ENCODE measurements around the gene CRYM. TPM values are rescaled to one million over a fixed set of nuclear protein-coding genes. Genes with fewer than 3 reads are reported as not detected.
"Not testable (repeated sequence)": the region's sequence is repeated elsewhere in the genome, so short reads cannot be mapped to it uniquely, and the experiment has no call there.

Gene CRYM
- total RNA-seq, 1 donor from 2014 or later = not detected

GRCh38 chr16:21301168-21301894 lies 23.2 kb upstream of the CRYM start:
- Mint-ChIP-seq H3K9me3 (no peaks in the 10 kb centered on the region), H3K4me3 (peak overlapping the region; percentile 88), H3K27ac (peak overlapping the region; percentile 65), H3K36me3 (ENCODE audit: low read depth) (no peaks in the 10 kb centered on the region), H3K4me1 (ENCODE audit: low read depth) (peaks cover 26% of the 10 kb centered on the region), H3K27me3 (ENCODE audit: insufficient read depth) (peaks cover 32% of the 10 kb centered on the region)
- intact Hi-C loops (cut with micrococcal nuclease) = loop anchor here (1.0 to 2.0 kb wide), 2 partner anchors 23 to 560 kb away; partner anchors contain the start of genes CRYM and THUMPD1
- peak; percentile 33 for DNase-seq (ENCODE audit: low spot score)

- peaks cover 26% of the 10 kb centered on the region for H3K4me1 Mint-ChIP-seq (ENCODE audit: low read depth)
- H3K4me3 Mint-ChIP-seq = peak overlapping the region; percentile 88
- peak overlapping the region; percentile 56 for H3K27ac Mint-ChIP-seq
- H3K36me3 Mint-ChIP-seq (ENCODE audit: low read depth) = no peaks in the 10 kb centered on the region
- intact Hi-C loops (cut with micrococcal nuclease) = loop anchor here (1.0 to 2.0 kb wide), 4 partner anchors 22 to 559 kb away; partner anchors contain the start of genes CRYM, LDAF1 and THUMPD1
- H3K9me3 Mint-ChIP-seq = no peaks in the 10 kb centered on the region
- DNase-seq (ENCODE audit: low spot score) = peak; percentile 42
- peaks cover 32% of the 10 kb centered on the region for H3K27me3 Mint-ChIP-seq (ENCODE audit: insufficient read depth)
Observed at GRCh38 chr16:21300309-21301167, 22.4 kb upstream of the CRYM start.

- DNase-seq (ENCODE audit: low spot score) = not testable (repeated sequence)
- peaks cover 49% of the 10 kb centered on the region for H3K27me3 Mint-ChIP-seq (ENCODE audit: insufficient read depth)
Observed at GRCh38 chr16:21289789-21290188, 11.7 kb upstream of the CRYM start.

GRCh38 chr16:21285314-21285713 lies 7.2 kb upstream of the CRYM start:
- Mint-ChIP-seq H3K36me3 (ENCODE audit: low read depth) (peaks cover 2% of the 10 kb centered on the region), H3K9me3 (peaks cover 4% of the 10 kb centered on the region), H3K27me3 (ENCODE audit: insufficient read depth) (peaks cover 49% of the 10 kb centered on the region), H3K4me1 (ENCODE audit: low read depth) (peaks cover 6% of the 10 kb centered on the region), H3K27ac (no peak overlapping the region), H3K4me3 (no peak overlapping the region)
- intact Hi-C loops (cut with micrococcal nuclease) = no loop called here
- DNase-seq (ENCODE audit: low spot score) = no peak

More at GRCh38 chr16:21289789-21290188, 11.7 kb upstream of the CRYM start:
- H3K36me3 Mint-ChIP-seq (ENCODE audit: low read depth); H3K4me1 Mint-ChIP-seq (ENCODE audit: low read depth); H3K27ac Mint-ChIP-seq; H3K4me3 Mint-ChIP-seq; intact Hi-C loops (cut with micrococcal nuclease); H3K9me3 Mint-ChIP-seq: not testable (repeated sequence)

GRCh38 chr16:21284414-21284813 lies 6.3 kb upstream of the CRYM start:
- intact Hi-C loops (cut with micrococcal nuclease) = no loop called here
- peaks cover 55% of the 10 kb centered on the region for H3K27me3 Mint-ChIP-seq (ENCODE audit: insufficient read depth)
- H3K4me3 Mint-ChIP-seq = peak overlapping the region; percentile 5
- peaks cover 2% of the 10 kb centered on the region for H3K36me3 Mint-ChIP-seq (ENCODE audit: low read depth)
- H3K27ac Mint-ChIP-seq = no peak overlapping the region
- H3K9me3 Mint-ChIP-seq = peaks cover 4% of the 10 kb centered on the region
- no peak for DNase-seq (ENCODE audit: low spot score)
- peaks cover 6% of the 10 kb centered on the region for H3K4me1 Mint-ChIP-seq (ENCODE audit: low read depth)

- H3K4me1 Mint-ChIP-seq (ENCODE audit: low read depth) = peaks cover 6% of the 10 kb centered on the region
- no peak for DNase-seq (ENCODE audit: low spot score)
- H3K4me3 Mint-ChIP-seq = no peak overlapping the region
- H3K27me3 Mint-ChIP-seq (ENCODE audit: insufficient read depth) = peaks cover 60% of the 10 kb centered on the region
- peaks cover 2% of the 10 kb centered on the region for H3K36me3 Mint-ChIP-seq (ENCODE audit: low read depth)
- H3K27ac Mint-ChIP-seq = no peak overlapping the region
- intact Hi-C loops (cut with micrococcal nuclease) = no loop called here
- H3K9me3 Mint-ChIP-seq = peaks cover 4% of the 10 kb centered on the region
Observed at GRCh38 chr16:21283521-21284289, 5.6 kb upstream of the CRYM start.

- Mint-ChIP-seq H3K36me3 (ENCODE audit: low read depth) (peaks cover 2% of the 10 kb centered on the region), H3K4me1 (ENCODE audit: low read depth) (peaks cover 6% of the 10 kb centered on the region), H3K27me3 (ENCODE audit: insufficient read depth) (peaks cover 67% of the 10 kb centered on the region), H3K9me3 (peaks cover 4% of the 10 kb centered on the region), H3K27ac (no peak overlapping the region), H3K4me3 (no peak overlapping the region)
- intact Hi-C loops (cut with micrococcal nuclease) = no loop called here
- no peak for DNase-seq (ENCODE audit: low spot score)
Observed at GRCh38 chr16:21281698-21282389, 3.8 kb upstream of the CRYM start.

GRCh38 chr16:21279501-21279900 lies 1.4 kb upstream of the CRYM start:
- H3K9me3 Mint-ChIP-seq = peaks cover 3% of the 10 kb centered on the region
- intact Hi-C loops (cut with micrococcal nuclease) = loop anchor here (2.0 kb wide), 1 partner anchor 21 kb away; no protein-coding TSS in a partner anchor
- DNase-seq (ENCODE audit: low spot score) = no peak
- no peak overlapping the region for H3K27ac Mint-ChIP-seq
- H3K4me1 Mint-ChIP-seq (ENCODE audit: low read depth) = peaks cover 5% of the 10 kb centered on the region
- peaks cover 64% of the 10 kb centered on the region for H3K27me3 Mint-ChIP-seq (ENCODE audit: insufficient read depth)
- no peak overlapping the region for H3K4me3 Mint-ChIP-seq
- H3K36me3 Mint-ChIP-seq (ENCODE audit: low read depth) = peaks cover 2% of the 10 kb centered on the region

- Mint-ChIP-seq H3K27me3 (ENCODE audit: insufficient read depth) (peaks cover 55% of the 10 kb centered on the region), H3K36me3 (ENCODE audit: low read depth) (no peaks in the 10 kb centered on the region), H3K9me3 (no peaks in the 10 kb centered on the region), H3K4me3 (no peak overlapping the region), H3K4me1 (ENCODE audit: low read depth) (no peaks in the 10 kb centered on the region), H3K27ac (no peak overlapping the region)
- intact Hi-C loops (cut with micrococcal nuclease) = no loop called here
- DNase-seq (ENCODE audit: low spot score) = no peak
Observed at GRCh38 chr16:21277045-21277926, 804 bp downstream of the CRYM start.

GRCh38 chr16:21276090-21276489 lies 2.0 kb downstream of the CRYM start:
- Mint-ChIP-seq H3K9me3 (no peaks in the 10 kb centered on the region), H3K36me3 (ENCODE audit: low read depth) (no peaks in the 10 kb centered on the region), H3K27ac (no peak overlapping the region), H3K27me3 (ENCODE audit: insufficient read depth) (peaks cover 50% of the 10 kb centered on the region), H3K4me3 (no peak overlapping the region), H3K4me1 (ENCODE audit: low read depth) (no peaks in the 10 kb centered on the region)
- intact Hi-C loops (cut with micrococcal nuclease) = no loop called here
- no peak for DNase-seq (ENCODE audit: low spot score)

- intact Hi-C loops (cut with micrococcal nuclease) = no loop called here
- Mint-ChIP-seq H3K36me3 (ENCODE audit: low read depth) (no peaks in the 10 kb centered on the region), H3K27me3 (ENCODE audit: insufficient read depth) (peaks cover 48% of the 10 kb centered on the region), H3K4me1 (ENCODE audit: low read depth) (no peaks in the 10 kb centered on the region), H3K9me3 (no peaks in the 10 kb centered on the region), H3K27ac (no peak overlapping the region), H3K4me3 (no peak overlapping the region)
- no peak for DNase-seq (ENCODE audit: low spot score)
Observed at GRCh38 chr16:21275529-21275928, 2.6 kb downstream of the CRYM start.

Measured in activated T-helper 1 cell treated with anti-CD3 and anti-CD28 coated beads, Interleukin-12 subunit alpha, Interleukin-12 subunit beta, Interleukin-2, Interleukin-4 antibody, amounts not matched to agents 30 ng/mL and 10 ng/mL and 1 ng/mL, durations not matched to agents 14 hours and 24 hours and 36 hours (primary cell).